ENCODE results near the gene GBF1.
A peak's percentile ranks its signal among the peaks of the same experiment; 100 is the strongest.
"Not testable (repeated sequence)": the region's sequence is repeated elsewhere in the genome, so short reads cannot be mapped to it uniquely, and the experiment has no call there.

GBF1 gene

DNA sequence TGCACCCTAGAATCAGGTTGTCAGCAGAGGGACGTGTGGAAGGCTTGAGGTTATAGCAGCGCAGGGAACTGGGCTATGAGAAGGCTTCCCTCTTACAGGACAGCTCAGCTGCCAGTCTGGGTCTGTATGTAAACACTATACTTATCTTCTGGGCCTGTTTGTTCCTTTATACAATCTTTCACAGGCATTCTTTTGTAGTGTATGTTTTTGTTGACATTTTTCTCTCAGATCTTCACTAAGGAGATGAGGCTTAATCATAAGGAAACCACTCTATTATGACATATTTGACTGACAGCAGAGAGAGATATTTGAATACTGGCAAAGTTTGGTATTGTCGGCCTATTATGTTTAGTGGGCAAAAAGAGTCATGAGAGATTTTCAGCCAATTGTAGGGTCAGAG lies 929 bp downstream of the GBF1 start:
- Histone ChIP-seq H4K20me1 (ENCODE audit: insufficient read depth) (peaks cover 8% of the 10 kb centered on the region; the same call in 1 of the 2 replicates), H3K36me3 (ENCODE audit: insufficient read depth) (no peaks in the 10 kb centered on the region), H3K4me1 (ENCODE audit: low read depth, poor library complexity, severe bottlenecking) (peaks cover 30% of the 10 kb centered on the region), H3K9ac (peak overlapping the region; percentile 72; the same call in 1 of the 2 replicates), H3K4me2 (peak overlapping the region; percentile 69), H3K4me3 (IDR thresholded peaks at IDR 0.05; ENCODE audit: insufficient read depth, low read depth, low read length) (peak overlapping the region; percentile 59), H3K27ac (no peak overlapping the region; the same call in 1 of the 2 replicates), H3K27me3 (ENCODE audit: insufficient read depth, low read depth) (no peaks in the 10 kb centered on the region), H2AFZ (ENCODE audit: low read depth) (no peak overlapping the region), H3K79me2 (ENCODE audit: insufficient read depth, low read depth) (peaks cover 58% of the 10 kb centered on the region)
- no peak for TF ChIP-seq CTCF (conservative IDR thresholded peaks at IDR 0.05; ENCODE audit: low read depth, low read length)

DNA sequence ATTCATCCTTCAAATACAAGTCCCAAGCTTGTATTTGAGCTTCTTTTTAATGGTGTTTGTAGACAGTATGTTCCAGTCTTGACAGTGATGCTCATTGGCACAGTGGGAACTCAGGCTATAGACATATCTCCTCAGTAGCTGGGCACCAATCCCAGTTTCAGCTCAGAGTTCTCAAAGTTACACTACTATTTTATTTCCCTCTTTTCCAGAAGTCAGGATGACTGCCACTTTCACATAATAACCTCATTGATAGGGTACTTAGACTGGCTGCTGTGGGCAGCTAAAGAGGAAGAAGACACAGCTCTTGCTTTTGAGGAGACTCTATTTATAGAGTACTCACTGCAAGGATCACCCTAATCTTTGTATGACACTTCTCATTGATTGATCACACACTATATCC lies 2.4 kb downstream of the GBF1 start:
- no peak for TF ChIP-seq CTCF (conservative IDR thresholded peaks at IDR 0.05; ENCODE audit: low read depth, low read length)
- Histone ChIP-seq H3K4me2 (peak overlapping the region; percentile 69; the same call in 1 of the 2 replicates), H3K9ac (no peak overlapping the region), H4K20me1 (ENCODE audit: insufficient read depth) (peaks cover 15% of the 10 kb centered on the region; the same call in 1 of the 2 replicates), H3K27ac (no peak overlapping the region), H3K27me3 (ENCODE audit: insufficient read depth, low read depth) (no peaks in the 10 kb centered on the region), H3K79me2 (ENCODE audit: insufficient read depth, low read depth) (peaks cover 72% of the 10 kb centered on the region), H3K4me3 (IDR thresholded peaks at IDR 0.05; ENCODE audit: insufficient read depth, low read depth, low read length) (no peak overlapping the region), H3K4me1 (ENCODE audit: low read depth, poor library complexity, severe bottlenecking) (peaks cover 27% of the 10 kb centered on the region), H3K36me3 (ENCODE audit: insufficient read depth) (no peaks in the 10 kb centered on the region), H2AFZ (ENCODE audit: low read depth) (no peak overlapping the region)

GRCh38 chr10:102252508-102252907 lies 7.2 kb downstream of the GBF1 start:
- not testable (repeated sequence) for H3K4me2 ChIP-seq; H2AFZ ChIP-seq (ENCODE audit: low read depth); H3K9ac ChIP-seq; H3K27ac ChIP-seq; H3K4me3 ChIP-seq (IDR thresholded peaks at IDR 0.05; ENCODE audit: insufficient read depth, low read depth, low read length); H3K27me3 ChIP-seq (ENCODE audit: insufficient read depth, low read depth); H3K36me3 ChIP-seq (ENCODE audit: insufficient read depth)
- H3K4me1 ChIP-seq (ENCODE audit: low read depth, poor library complexity, severe bottlenecking): peaks cover 27% of the 10 kb centered on the region
- peaks cover 18% of the 10 kb centered on the region; the same call in 1 of the 2 replicates for H4K20me1 ChIP-seq (ENCODE audit: insufficient read depth)
- peaks cover 95% of the 10 kb centered on the region for H3K79me2 ChIP-seq (ENCODE audit: insufficient read depth, low read depth)

GRCh38 chr10:102254426-102254825 lies 9.1 kb downstream of the GBF1 start:
- Histone ChIP-seq H3K27ac (no peak overlapping the region), H3K4me3 (IDR thresholded peaks at IDR 0.05; ENCODE audit: insufficient read depth, low read depth, low read length) (no peak overlapping the region), H3K79me2 (ENCODE audit: insufficient read depth, low read depth) (peaks cover 82% of the 10 kb centered on the region), H3K9ac (no peak overlapping the region), H3K4me2 (no peak overlapping the region), H3K4me1 (ENCODE audit: low read depth, poor library complexity, severe bottlenecking) (peaks cover 17% of the 10 kb centered on the region), H3K36me3 (ENCODE audit: insufficient read depth) (no peaks in the 10 kb centered on the region), H4K20me1 (ENCODE audit: insufficient read depth) (peaks cover 10% of the 10 kb centered on the region; the same call in 1 of the 2 replicates), H3K27me3 (ENCODE audit: insufficient read depth, low read depth) (no peaks in the 10 kb centered on the region), H2AFZ (ENCODE audit: low read depth) (no peak overlapping the region)
- TF ChIP-seq CTCF (conservative IDR thresholded peaks at IDR 0.05; ENCODE audit: low read depth, low read length): no peak

DNA sequence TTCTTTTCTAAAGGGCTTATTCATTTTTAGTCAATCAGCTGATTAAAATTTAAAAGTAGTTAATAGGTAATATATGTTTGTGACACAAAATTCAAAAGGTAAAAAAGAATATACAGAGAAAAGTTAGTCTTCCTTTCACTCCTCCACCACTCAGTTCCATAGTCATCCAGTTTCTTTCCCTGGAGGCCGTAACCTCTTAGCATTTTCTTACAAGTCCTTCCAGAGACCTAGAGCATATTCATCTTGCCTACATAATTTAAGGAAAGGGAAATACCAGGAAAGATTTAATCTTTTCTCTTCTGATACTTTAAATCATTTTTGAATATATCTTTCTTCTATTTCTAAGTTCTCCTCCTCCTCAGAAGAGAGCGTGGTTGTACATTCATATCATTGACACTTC lies 10.1 kb downstream of the GBF1 start:
- peaks cover 17% of the 10 kb centered on the region for H3K4me1 ChIP-seq (ENCODE audit: low read depth, poor library complexity, severe bottlenecking)
- peaks cover 10% of the 10 kb centered on the region; the same call in 1 of the 2 replicates for H4K20me1 ChIP-seq (ENCODE audit: insufficient read depth)
- H3K36me3 ChIP-seq (ENCODE audit: insufficient read depth): no peaks in the 10 kb centered on the region
- H2AFZ ChIP-seq (ENCODE audit: low read depth): no peak overlapping the region
- TF ChIP-seq CTCF (conservative IDR thresholded peaks at IDR 0.05; ENCODE audit: low read depth, low read length): no peak
- H3K79me2 ChIP-seq (ENCODE audit: insufficient read depth, low read depth): peaks cover 72% of the 10 kb centered on the region
- no peak overlapping the region for H3K9ac ChIP-seq
- H3K4me2 ChIP-seq: no peak overlapping the region
- no peaks in the 10 kb centered on the region for H3K27me3 ChIP-seq (ENCODE audit: insufficient read depth, low read depth)
- no peak overlapping the region for H3K27ac ChIP-seq
- H3K4me3 ChIP-seq (IDR thresholded peaks at IDR 0.05; ENCODE audit: insufficient read depth, low read depth, low read length): no peak overlapping the region

Data from KMS-11 (cell line).